IMR-90 (cell line): ENCODE results near the gene TNRC6B. TPM values are rescaled to one million over a fixed set of nuclear protein-coding genes. Genes with fewer than 3 reads are reported as not detected.

Experiments
- ATAC-seq: fragments of 200-7000 bp; cut with Tn5 transposase; 2 replicates; pipeline ENCODE4 v1.9.1; 2020; ENCODE audit warnings: low read depth, mild to moderate bottlenecking, moderate library complexity
- BruUV-seq: library from RNA; stranded (reverse); fragments of 400-500 nt; replicated peaks from 2 replicates; lab custom pipeline; 2021; lab: Mats Ljungman, UMichigan
- CTCF ChIA-PET: fragments of 300-600 bp; formaldehyde crosslinking; extraction: SDS; loops from one replicate; lab custom pipeline; 2021; ENCODE audit warnings: antibody characterized with exemption; lab: Yijun Ruan, JAX
- POLR2A ChIA-PET: fragments of 300-600 bp; sonication (Branson Sonifier 250); formaldehyde crosslinking; loops from one replicate; lab custom pipeline; 2022; ENCODE audit warnings: antibody characterized with exemption; ENCODE audit not compliant: unreplicated experiment; lab: Charles Lee
- DNase-seq: peaks from one replicate; pipeline ENCODE4 v3.0.0; 2013
- H2AFZ ChIP-seq: replicated peaks from 2 replicates; pipeline ENCODE3; 2013; ENCODE audit warnings: low read length, mild to moderate bottlenecking; ENCODE audit not compliant: poor library complexity
- H2AK5ac ChIP-seq: 2 replicates; pipeline ENCODE4 v1.6.1; 2013; ENCODE audit warnings: low read depth, low read length, inconsistent platforms
- H2AK9ac ChIP-seq: replicated peaks from 2 replicates; pipeline ENCODE3; 2013; ENCODE audit warnings: mild to moderate bottlenecking, low read depth, low read length, moderate library complexity; ENCODE audit not compliant: poor library complexity
- H2BK120ac ChIP-seq: 2 replicates; pipeline ENCODE4 v1.6.1; 2013; ENCODE audit warnings: low read depth, low read length, inconsistent platforms
- H2BK15ac ChIP-seq: 3 replicates; pipeline ENCODE4 v1.6.1; 2013; ENCODE audit warnings: low read depth, low read length, inconsistent platforms
- H2BK20ac ChIP-seq: 2 replicates; pipeline ENCODE4 v1.6.1; 2013; ENCODE audit warnings: low read depth, mild to moderate bottlenecking, inconsistent platforms, low read length, moderate library complexity
- H2BK5ac ChIP-seq: 2 replicates; pipeline ENCODE4 v1.6.1; 2013; ENCODE audit warnings: mild to moderate bottlenecking, low read depth, low read length, inconsistent platforms; ENCODE audit not compliant: poor library complexity, severe bottlenecking
- H3K14ac ChIP-seq: replicated peaks from 2 replicates; pipeline ENCODE4 v1.6.1; 2013; ENCODE audit warnings: low read depth, low read length, inconsistent platforms
- H3K18ac ChIP-seq: 2 replicates; pipeline ENCODE4 v1.6.1; 2013; ENCODE audit warnings: low read depth, low read length, control low read depth
- H3K23ac ChIP-seq: 2 replicates; pipeline ENCODE4 v1.6.1; 2013; ENCODE audit warnings: low read depth, low read length, inconsistent platforms
- H3K27ac ChIP-seq: 2 replicates; pipeline ENCODE4 v1.5.1; 2013; ENCODE audit warnings: mild to moderate bottlenecking, control low read depth, low read length; ENCODE audit not compliant: insufficient read depth
- H3K27me3 ChIP-seq: 2 replicates; pipeline ENCODE4 v1.6.1; 2013; ENCODE audit warnings: low read length; ENCODE audit not compliant: control insufficient read depth, insufficient read depth
- H3K36me3 ChIP-seq: 2 replicates; pipeline ENCODE4 v1.6.1; 2013; ENCODE audit warnings: low read length, mixed read lengths; ENCODE audit not compliant: control insufficient read depth, insufficient read depth
- H3K4ac ChIP-seq: 2 replicates; pipeline ENCODE4 v1.6.1; 2013; ENCODE audit warnings: low read depth, low read length, inconsistent platforms
- H3K4me1 ChIP-seq: 2 replicates; pipeline ENCODE4 v1.6.1; 2013; ENCODE audit warnings: low read length, mixed read lengths; ENCODE audit not compliant: control insufficient read depth, insufficient read depth
- H3K4me2 ChIP-seq: 2 replicates; pipeline ENCODE4 v1.6.1; 2013; ENCODE audit warnings: low read depth, mild to moderate bottlenecking, control low read depth, low read length, moderate library complexity
- H3K4me3 ChIP-seq: 2 replicates; pipeline ENCODE4 v1.5.1; 2013; ENCODE audit warnings: low read depth, mild to moderate bottlenecking, control low read depth, low read length, moderate library complexity; ENCODE audit not compliant: insufficient read depth
- H3K56ac ChIP-seq: 2 replicates; pipeline ENCODE4 v1.6.1; 2013; ENCODE audit warnings: low read length, inconsistent platforms; ENCODE audit not compliant: insufficient read depth; ENCODE audit errors: extremely low read depth
- H3K79me1 ChIP-seq, 2 experiments: 2 replicates each; pipeline ENCODE4 v1.6.1; 2013; ENCODE audit warnings: low read length in 2 of 2, inconsistent platforms in 1 of 2, low read depth in 1 of 2
- H3K9ac ChIP-seq: 2 replicates; pipeline ENCODE4 v1.6.1; 2013; ENCODE audit warnings: low read depth, low read length, control low read depth
- H3K9me1 ChIP-seq: 2 replicates; pipeline ENCODE4 v1.6.1; 2013; ENCODE audit warnings: low read length, inconsistent platforms; ENCODE audit not compliant: insufficient read depth
- H3K9me3 ChIP-seq: 2 replicates; pipeline ENCODE4 v1.6.1; 2013; ENCODE audit warnings: low read length; ENCODE audit not compliant: control insufficient read depth, insufficient read depth
- H4K20me1 ChIP-seq: 2 replicates; pipeline ENCODE4 v1.6.1; 2013; ENCODE audit warnings: low read length, inconsistent platforms; ENCODE audit not compliant: insufficient read depth
- H4K5ac ChIP-seq: 2 replicates; pipeline ENCODE4 v1.6.1; 2013; ENCODE audit warnings: mild to moderate bottlenecking, low read depth, low read length, control low read depth
- H4K8ac ChIP-seq, 2 experiments: 2 replicates each; pipeline ENCODE4 v1.6.1; 2013; ENCODE audit warnings: low read depth in 2 of 2, low read length in 2 of 2, control low read depth in 1 of 2, inconsistent platforms in 1 of 2
- H4K91ac ChIP-seq: 2 replicates; pipeline ENCODE4 v1.6.1; 2013; ENCODE audit warnings: low read depth, low read length, inconsistent platforms; ENCODE audit not compliant: insufficient read depth
- BHLHE40 ChIP-seq: fragments of 150-350 bp; IDR thresholded peaks from 2 replicates; pipeline ENCODE4 v1.6.1; 2016; ENCODE audit warnings: mild to moderate bottlenecking, low read depth, low read length
- CHD1 ChIP-seq: IDR thresholded peaks from 2 replicates; pipeline ENCODE4 v1.6.1; 2012; ENCODE audit warnings: low read depth, low read length, improper control_type of control experiment
- CTCF ChIP-seq: conservative IDR thresholded peaks from 2 replicates; pipeline ENCODE4 v1.5.1; 2012; ENCODE audit warnings: mild to moderate bottlenecking, low read depth, low read length, improper control_type of control experiment
- ELK1 ChIP-seq: fragments of 150-350 bp; IDR thresholded peaks from 2 replicates; pipeline ENCODE4 v1.6.1; 2016; ENCODE audit warnings: low read depth, mild to moderate bottlenecking, low read length, moderate library complexity, borderline replicate concordance
- MAFK ChIP-seq: IDR thresholded peaks from 2 replicates; pipeline ENCODE4 v1.6.1; 2012; ENCODE audit warnings: low read depth, low read length, improper control_type of control experiment
- MXI1 ChIP-seq: IDR thresholded peaks from 2 replicates; pipeline ENCODE4 v1.6.1; 2012; ENCODE audit warnings: low read depth, mild to moderate bottlenecking, low read length, moderate library complexity, borderline replicate concordance
- RCOR1 ChIP-seq: IDR thresholded peaks from 2 replicates; pipeline ENCODE4 v1.6.1; 2012; ENCODE audit warnings: mild to moderate bottlenecking, low read length, improper control_type of control experiment; ENCODE audit not compliant: insufficient replicate concordance
- SMC3 ChIP-seq: fragments of 150-350 bp; IDR thresholded peaks from 2 replicates; pipeline ENCODE4 v1.6.1; 2016; ENCODE audit warnings: low read depth, mild to moderate bottlenecking, antibody characterized with exemption, low read length, moderate library complexity
- WGBS, 2 experiments: methylation state at CpG; one replicate each; pipeline versions ENCODE4 v1.1.5 to v1.1.7; 2013; ENCODE audit warnings: missing lambda C conversion rate in 2 of 2; ENCODE audit not compliant: insufficient read length in 1 of 2; ENCODE audit errors: extremely low coverage in 2 of 2; 5-methylcytosine and 5-hydroxymethylcytosine counted together
- dilution Hi-C: fragments of 300-500 bp; cut with HindIII; formaldehyde crosslinking; loops from one replicate; pipeline ENCODE4 v1.14.3; 2018; ENCODE audit warnings: low sequenced_read_pairs; ENCODE audit not compliant: unreplicated experiment
- in situ Hi-C: fragments of 300-500 bp; cut with MboI; formaldehyde crosslinking; loops from 3 replicates; pipeline ENCODE4 v1.14.3; 2019; ENCODE audit warnings: low sequenced_read_pairs, inconsistent platforms, mixed read lengths
- intact Hi-C: fragments of 100-400 bp; cut with micrococcal nuclease; formaldehyde crosslinking; loops from 2 replicates; pipeline ENCODE4 v1.10.0; 2022
- polyA plus RNA-seq, 3 experiments: library from polyadenylated mRNA; depleted of rRNA; stranded (reverse); fragments of >200 nt; gene quantifications; 2 replicates each; pipeline ENCODE4 v1.2.3, GENCODE V29; 2012; ENCODE audit warnings: low replicate concordance in 1 of 3
- total RNA-seq: library from RNA; depleted of rRNA; stranded (reverse); fragments of >200 nt; gene quantifications from 2 replicates; pipeline ENCODE4 v1.2.3, GENCODE V29; 2012

TNRC6B gene
- total and polyA plus RNA-seq, 2 of the 4 experiments (the other 2 are of a cell fraction), result 3.9 to 17.0 TPM

- no TSS peak for BruUV-seq
- Histone ChIP-seq H2BK15ac (no peak overlapping the region), H3K18ac (no peak overlapping the region), H3K79me1 (peaks cover 33 to 76% of the 10 kb centered on the region in 2 experiments; a peak in 3 of 4 replicates), H2AFZ (no peak overlapping the region), H4K5ac (no peak overlapping the region), H2BK120ac (no peak overlapping the region), H3K4me2 (no peak overlapping the region), H3K27me3 (no peaks in the 10 kb centered on the region), H3K56ac (no peak overlapping the region), H3K4ac (no peak overlapping the region), H2AK9ac (no peak overlapping the region), H3K9ac (no peak overlapping the region), H3K4me1 (no peaks in the 10 kb centered on the region), H2BK5ac (no peak overlapping the region), H3K9me1 (peaks cover 3% of the 10 kb centered on the region), H2BK20ac (no peak overlapping the region), H3K4me3 (no peak overlapping the region), H4K8ac (no peak overlapping the region), H3K36me3 (no peaks in the 10 kb centered on the region), H4K91ac (no peak overlapping the region), H3K27ac (no peak overlapping the region), H4K20me1 (peaks cover 58% of the 10 kb centered on the region), H2AK5ac (no peak overlapping the region), H3K23ac (no peak overlapping the region), H3K14ac (no peak overlapping the region), H3K9me3 (no peaks in the 10 kb centered on the region)
- POLR2A ChIA-PET, result no interaction called here
- TF ChIP-seq ELK1, result no peak
- TF ChIP-seq MAFK, result no peak
- TF ChIP-seq CTCF, result no peak
- TF ChIP-seq CHD1, result no peak
- no peak for TF ChIP-seq RCOR1
- no peak for TF ChIP-seq BHLHE40
- TF ChIP-seq MXI1, result no peak
- no peak for TF ChIP-seq SMC3
- intact Hi-C loops, result no loop called here
- in situ Hi-C loops, result no loop called here
- CTCF ChIA-PET, result no interaction called here
- DNase-seq, result no peak
- dilution Hi-C loops, result no loop called here
- WGBS, 2 experiments, result no CpG with 5 or more reads among the region's 1 CpG
- ATAC-seq, result no peak
Measured at GRCh38 chr22:40210818-40211217, 33.1 kb downstream of the TNRC6B start.
